Astrocyte (in vitro differentiated cells and primary cell): ENCODE measurements around the gene PCDHA1.

ENCODE experiments used
- CTCF ChIP-seq: IDR thresholded peaks from 2 replicates; pipeline ENCODE4 v1.5.1; 2011; ENCODE audit warnings: low read depth, mild to moderate bottlenecking, inconsistent platforms, low read length, moderate library complexity; ENCODE audit not compliant: insufficient read depth
- EZH2 ChIP-seq: IDR thresholded peaks from 2 replicates; pipeline ENCODE4 v1.6.1; 2012; ENCODE audit warnings: mild to moderate bottlenecking, low read length, inconsistent platforms; ENCODE audit not compliant: insufficient read depth

DNA sequence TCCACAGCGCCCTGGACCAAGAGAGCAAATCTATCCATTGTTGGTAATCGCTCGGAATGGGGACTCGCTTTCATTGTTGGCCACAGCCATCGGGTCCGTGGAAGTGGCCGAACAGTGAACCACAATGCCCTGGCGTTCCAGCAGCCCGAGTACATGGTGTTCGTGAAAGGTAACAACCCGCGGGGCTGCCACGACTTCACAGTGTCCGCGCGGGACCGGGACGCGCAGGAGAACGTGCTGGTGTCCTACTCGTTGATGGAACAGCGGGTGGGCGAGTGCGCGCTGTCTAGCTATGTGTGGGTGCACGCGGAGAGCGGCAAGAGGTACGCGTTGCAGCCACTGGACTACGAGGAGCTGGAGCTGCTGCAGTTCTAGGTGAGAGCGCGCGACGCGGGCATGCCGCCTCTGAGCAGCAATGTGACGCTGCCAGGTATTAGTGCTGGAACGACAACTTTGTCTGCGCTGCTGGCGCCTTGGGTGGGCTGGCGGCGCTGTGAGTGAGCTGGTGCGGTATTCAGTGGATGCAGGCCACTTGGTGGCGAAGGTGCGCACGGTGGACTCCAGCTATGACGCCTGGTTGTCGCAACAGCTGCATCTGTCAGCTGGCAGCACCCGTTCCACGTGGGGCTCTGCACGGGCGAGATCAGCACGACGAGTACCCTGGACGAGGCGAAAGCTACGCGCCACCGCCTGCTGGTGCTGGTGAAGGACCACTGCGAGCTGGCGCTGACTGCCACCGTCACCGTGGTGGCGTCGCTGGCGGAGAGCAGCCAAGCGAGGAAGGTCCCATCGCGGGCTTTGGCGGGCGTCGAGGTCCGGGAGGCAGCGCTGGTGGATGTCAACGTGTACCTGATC is 76.7 kb downstream of the PCDHA1 start:
- TF ChIP-seq CTCF, result no peak
- TF ChIP-seq EZH2, result no peak
